ENCODE measurements around the gene INKA2.

INKA2 gene

DNA sequence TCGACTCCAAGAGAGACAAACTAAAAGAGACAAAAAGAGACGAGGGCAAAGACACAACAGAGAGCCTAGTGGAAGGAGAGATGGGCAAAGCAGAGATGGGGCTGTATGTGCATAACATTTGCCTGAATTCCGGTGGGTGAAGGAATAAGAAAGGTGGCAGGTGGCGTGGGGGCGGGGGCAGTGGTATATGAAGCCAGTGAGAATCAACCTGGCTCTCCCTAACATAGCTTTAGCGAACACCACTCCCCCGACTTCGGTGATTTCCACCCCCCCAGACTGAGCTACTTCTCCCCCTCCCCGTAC, 1.1 kb downstream of the INKA2 start:
- Histone ChIP-seq H3K4me1 (ENCODE audit: insufficient read depth, low read length) (peaks cover 27% of the 10 kb centered on the region), H3K4me3 (ENCODE audit: low read length) (peak overlapping the region; percentile 74), H3K9ac (ENCODE audit: low read depth, low read length) (peak overlapping the region; percentile 64; the same call in 1 of the 2 replicates), H3K36me3 (ENCODE audit: insufficient read depth, low read length) (no peaks in the 10 kb centered on the region), H3K9me3 (ENCODE audit: insufficient read depth, low read depth, low read length) (no peaks in the 10 kb centered on the region), H3K27me3 (ENCODE audit: insufficient read depth, low read length) (peaks cover 17% of the 10 kb centered on the region), H3K27ac (ENCODE audit: low read depth, low read length) (no peak overlapping the region; the same call in 1 of the 2 replicates)
- WGBS, result 4% methylated on average over 9 of the region's 9 CpGs

DNA sequence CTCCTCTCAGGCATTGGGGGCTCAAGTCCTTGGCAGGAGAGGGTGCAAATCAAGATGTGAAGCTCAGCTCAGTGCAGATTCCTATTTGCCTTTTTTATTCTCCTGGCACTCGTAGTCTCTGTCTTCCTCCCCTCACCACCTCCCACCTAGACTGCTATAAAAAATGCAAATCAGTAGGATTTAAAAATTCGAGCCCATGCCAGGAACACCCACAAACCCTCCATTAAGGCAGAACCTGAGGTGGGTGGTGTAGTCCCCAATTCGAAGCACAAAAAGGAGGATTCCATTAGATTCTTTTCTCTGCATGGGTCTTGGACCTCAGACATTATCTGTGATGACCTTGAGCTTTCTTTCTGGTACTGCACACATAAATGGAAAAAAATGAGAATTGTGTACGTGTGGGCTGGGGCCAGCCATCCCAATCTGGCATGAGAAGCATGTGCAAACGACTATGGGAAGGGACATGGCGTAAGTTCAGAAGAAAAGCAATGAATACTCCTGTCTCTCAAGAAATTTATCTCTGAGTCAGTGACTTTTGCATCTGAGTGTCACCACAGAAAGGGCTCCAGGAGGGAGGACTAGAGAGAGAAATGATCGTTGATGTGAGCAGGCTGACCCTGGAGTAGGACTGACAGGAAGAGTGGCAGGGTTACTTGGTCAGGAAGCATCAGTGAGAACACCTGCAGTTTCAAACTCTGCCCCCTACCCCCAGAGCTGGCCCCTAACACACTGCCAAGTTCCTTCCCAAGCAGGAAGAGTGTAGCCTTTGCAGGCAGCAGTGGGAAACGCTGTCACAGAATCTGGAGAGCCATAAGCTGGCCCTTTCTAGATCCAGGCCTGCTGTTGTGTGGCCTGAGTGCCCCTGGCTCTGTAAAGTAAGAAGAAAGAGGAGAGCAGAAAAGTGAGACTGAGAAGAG, 1.7 kb downstream of the INKA2 start:
- no peak overlapping the region for H3K9ac ChIP-seq (ENCODE audit: low read depth, low read length)
- no peak overlapping the region for H3K27ac ChIP-seq (ENCODE audit: low read depth, low read length)
- H3K4me1 ChIP-seq (ENCODE audit: insufficient read depth, low read length), result peaks cover 27% of the 10 kb centered on the region
- no peaks in the 10 kb centered on the region for H3K9me3 ChIP-seq (ENCODE audit: insufficient read depth, low read depth, low read length)
- H3K36me3 ChIP-seq (ENCODE audit: insufficient read depth, low read length), result no peaks in the 10 kb centered on the region
- peak overlapping the region; percentile 74 for H3K4me3 ChIP-seq (ENCODE audit: low read length)
- peaks cover 17% of the 10 kb centered on the region for H3K27me3 ChIP-seq (ENCODE audit: insufficient read depth, low read length)
- 47% methylated on average over 8 of the region's 8 CpGs for WGBS

DNA sequence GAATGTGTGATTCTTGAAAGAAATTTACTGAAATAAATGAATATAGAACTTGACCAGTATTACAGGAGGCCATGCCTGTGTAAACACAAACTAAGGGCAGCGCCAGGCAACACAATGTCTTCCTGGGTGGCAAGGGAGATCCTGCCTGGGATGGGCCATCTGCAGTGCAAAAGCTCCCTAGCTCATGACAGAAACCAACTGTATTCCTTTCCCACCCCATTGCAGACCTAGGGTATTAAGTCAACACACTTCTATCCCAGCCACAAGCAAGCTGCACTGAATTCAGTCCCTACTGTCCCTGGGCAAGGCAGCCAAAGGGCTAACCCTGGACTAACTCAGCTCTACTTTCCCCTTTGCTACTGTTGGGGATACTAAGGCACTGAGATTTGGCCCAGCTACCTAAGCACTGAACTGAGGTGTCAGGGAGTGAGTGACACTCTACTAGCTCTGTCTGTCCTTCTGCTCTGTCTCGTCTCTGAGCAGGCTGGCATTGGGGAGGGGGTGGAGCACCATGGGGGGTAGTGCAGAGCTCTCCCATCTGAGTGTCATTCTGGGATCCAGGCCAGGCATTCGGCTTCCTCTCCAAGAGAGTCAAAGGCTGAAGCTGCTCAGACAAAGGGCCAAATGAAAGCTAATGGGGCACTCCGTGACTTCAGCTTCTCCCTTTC, 2.5 kb downstream of the INKA2 start:
- Histone ChIP-seq H3K27ac (ENCODE audit: low read depth, low read length) (no peak overlapping the region; the same call in 1 of the 2 replicates), H3K9me3 (ENCODE audit: insufficient read depth, low read depth, low read length) (no peaks in the 10 kb centered on the region), H3K9ac (ENCODE audit: low read depth, low read length) (no peak overlapping the region), H3K4me3 (ENCODE audit: low read length) (peak overlapping the region; percentile 74), H3K36me3 (ENCODE audit: insufficient read depth, low read length) (no peaks in the 10 kb centered on the region), H3K4me1 (ENCODE audit: insufficient read depth, low read length) (peaks cover 27% of the 10 kb centered on the region), H3K27me3 (ENCODE audit: insufficient read depth, low read length) (peaks cover 13% of the 10 kb centered on the region)
- WGBS, result 57% methylated on average over 4 of the region's 4 CpGs

DNA sequence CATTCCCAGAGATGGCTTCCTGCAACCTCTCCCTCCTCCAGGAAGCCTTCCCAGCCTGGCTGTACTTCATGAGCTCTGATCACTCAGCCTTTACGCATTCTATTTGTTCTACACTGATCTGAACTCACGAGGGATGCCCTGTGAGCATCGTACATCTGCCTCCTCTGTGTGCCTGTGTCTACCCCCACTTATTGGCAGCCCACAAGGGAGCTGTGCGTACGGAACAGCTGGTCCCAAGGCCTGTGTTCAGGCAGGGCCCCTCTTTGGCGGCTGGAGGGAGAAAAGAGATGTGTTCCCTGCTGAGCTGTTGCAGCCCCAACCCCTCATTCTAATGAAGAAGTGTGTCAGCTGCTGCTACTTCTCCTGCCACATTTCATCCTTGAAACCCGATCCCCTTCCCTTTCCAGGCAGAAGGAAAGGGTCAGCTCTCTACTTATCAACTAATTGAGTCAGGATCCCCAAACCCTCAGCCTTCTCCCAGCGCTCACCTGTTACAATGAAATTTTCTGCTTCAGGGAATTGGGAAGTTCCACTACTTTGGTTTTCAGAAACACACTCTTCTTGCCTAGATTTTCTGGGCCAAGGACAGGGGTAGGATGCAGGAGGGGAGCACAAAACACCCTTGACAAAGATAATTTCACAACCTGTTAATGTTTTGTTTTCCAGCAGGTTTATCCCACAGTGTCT, 3.2 kb downstream of the INKA2 start:
- no peaks in the 10 kb centered on the region for H3K9me3 ChIP-seq (ENCODE audit: insufficient read depth, low read depth, low read length)
- peak overlapping the region; percentile 38; the same call in 1 of the 2 replicates for H3K27ac ChIP-seq (ENCODE audit: low read depth, low read length)
- peaks cover 7% of the 10 kb centered on the region for H3K27me3 ChIP-seq (ENCODE audit: insufficient read depth, low read length)
- no peaks in the 10 kb centered on the region for H3K36me3 ChIP-seq (ENCODE audit: insufficient read depth, low read length)
- H3K9ac ChIP-seq (ENCODE audit: low read depth, low read length), result no peak overlapping the region
- H3K4me1 ChIP-seq (ENCODE audit: insufficient read depth, low read length), result peaks cover 27% of the 10 kb centered on the region
- H3K4me3 ChIP-seq (ENCODE audit: low read length), result peak overlapping the region; percentile 31
- 26% methylated on average over 8 of the region's 8 CpGs for WGBS

DNA sequence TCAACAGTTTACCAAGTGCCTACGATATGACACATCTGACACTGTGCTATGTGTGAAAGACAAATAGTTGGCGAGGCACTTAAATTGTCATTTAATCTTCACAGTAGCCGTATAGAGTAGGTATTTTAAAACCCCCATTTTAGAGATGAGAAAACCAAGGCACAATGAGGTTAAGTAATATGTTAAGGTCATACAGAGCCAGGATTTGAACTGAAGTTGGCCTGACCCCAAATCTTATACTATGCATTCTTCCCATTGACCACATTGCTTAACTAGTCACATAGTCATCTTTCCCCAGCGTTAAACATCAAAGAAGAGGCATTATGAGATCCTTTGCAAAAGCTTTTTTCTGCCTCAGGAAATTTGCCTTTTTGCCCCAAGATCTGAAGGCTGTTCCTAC, 3.9 kb downstream of the INKA2 start:
- Histone ChIP-seq H3K4me1 (ENCODE audit: insufficient read depth, low read length) (peaks cover 28% of the 10 kb centered on the region), H3K9ac (ENCODE audit: low read depth, low read length) (no peak overlapping the region), H3K4me3 (ENCODE audit: low read length) (no peak overlapping the region)

DNA sequence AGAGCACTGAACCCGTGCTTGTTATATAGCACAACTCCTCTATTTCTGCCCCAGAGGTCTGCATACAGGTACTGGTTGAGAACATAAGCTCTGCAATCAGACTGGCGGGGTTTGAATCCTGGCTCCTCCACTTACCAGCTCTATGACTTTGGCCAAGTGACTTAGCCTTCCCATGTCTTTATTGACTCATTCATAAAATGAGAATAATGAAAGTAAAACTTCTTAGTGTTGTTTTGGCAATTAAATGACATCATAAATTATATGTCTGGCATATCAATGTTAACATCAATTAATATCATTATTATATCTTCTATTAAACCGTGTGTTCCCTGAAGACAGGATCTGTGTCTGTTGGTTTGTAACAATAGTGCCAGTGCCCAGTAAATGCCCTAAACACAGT, 4.3 kb downstream of the INKA2 start:
- Histone ChIP-seq H3K27ac (ENCODE audit: low read depth, low read length) (no peak overlapping the region), H3K36me3 (ENCODE audit: insufficient read depth, low read length) (no peaks in the 10 kb centered on the region), H3K4me1 (ENCODE audit: insufficient read depth, low read length) (peaks cover 33% of the 10 kb centered on the region), H3K27me3 (ENCODE audit: insufficient read depth, low read length) (peaks cover 5% of the 10 kb centered on the region; the same call in 1 of the 2 replicates), H3K4me3 (ENCODE audit: low read length) (no peak overlapping the region), H3K9me3 (ENCODE audit: insufficient read depth, low read depth, low read length) (no peaks in the 10 kb centered on the region), H3K9ac (ENCODE audit: low read depth, low read length) (no peak overlapping the region)
- WGBS, result 88% methylated on average over 2 of the region's 3 CpGs

More for the DNA sequence above, 3.9 kb downstream of the INKA2 start:
- H3K27ac ChIP-seq (ENCODE audit: low read depth, low read length), result no peak overlapping the region
- H3K27me3 ChIP-seq (ENCODE audit: insufficient read depth, low read length), result peaks cover 5% of the 10 kb centered on the region; the same call in 1 of the 2 replicates
- H3K36me3 ChIP-seq (ENCODE audit: insufficient read depth, low read length), result no peaks in the 10 kb centered on the region
- WGBS, result 96% methylated on average over 4 of the region's 4 CpGs
- H3K9me3 ChIP-seq (ENCODE audit: insufficient read depth, low read depth, low read length), result no peaks in the 10 kb centered on the region

DNA sequence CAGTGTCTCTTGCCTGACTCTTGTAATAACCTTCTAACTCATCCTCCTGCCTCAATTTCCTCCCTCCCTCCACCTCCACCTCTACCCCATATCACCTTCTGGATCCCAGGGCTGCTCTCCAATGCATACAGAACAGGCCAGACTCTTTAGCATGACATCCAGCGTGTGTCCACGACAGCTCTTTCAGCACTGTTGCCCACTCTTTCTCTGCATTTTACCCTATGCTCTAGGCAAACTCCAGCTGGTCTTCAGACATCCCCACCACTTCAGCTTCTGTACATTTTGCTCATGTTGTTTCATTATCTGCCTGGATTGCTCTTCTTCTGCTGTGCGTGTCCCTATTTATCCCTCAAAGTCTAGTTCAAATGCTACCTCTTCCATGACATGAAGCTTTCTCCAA, 4.8 kb downstream of the INKA2 start:
- H3K4me1 ChIP-seq (ENCODE audit: insufficient read depth, low read length), result peaks cover 37% of the 10 kb centered on the region
- H3K9me3 ChIP-seq (ENCODE audit: insufficient read depth, low read depth, low read length), result no peaks in the 10 kb centered on the region
- H3K4me3 ChIP-seq (ENCODE audit: low read length), result no peak overlapping the region
- H3K36me3 ChIP-seq (ENCODE audit: insufficient read depth, low read length), result no peaks in the 10 kb centered on the region
- 95% methylated on average over 3 of the region's 3 CpGs for WGBS
- no peak overlapping the region for H3K9ac ChIP-seq (ENCODE audit: low read depth, low read length)
- no peak overlapping the region for H3K27ac ChIP-seq (ENCODE audit: low read depth, low read length)
- peaks cover 5% of the 10 kb centered on the region; the same call in 1 of the 2 replicates for H3K27me3 ChIP-seq (ENCODE audit: insufficient read depth, low read length)

DNA sequence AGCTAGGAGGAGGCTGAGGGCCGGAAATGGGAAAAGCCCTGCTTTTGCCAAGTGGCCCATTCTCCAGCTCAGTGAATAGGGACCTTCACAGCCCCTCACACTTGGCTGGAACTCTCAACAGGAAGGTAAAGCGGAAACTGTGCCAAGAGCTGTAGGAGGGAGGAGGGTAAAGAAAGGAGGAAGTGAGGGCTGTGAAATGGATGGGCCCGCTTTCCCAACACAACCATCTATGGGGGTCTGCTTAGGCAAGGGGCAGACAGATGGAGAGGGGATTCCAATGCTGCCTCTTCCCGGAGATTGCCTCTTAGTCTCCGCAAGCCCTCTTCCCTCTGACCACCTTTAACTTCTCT, 5.2 kb downstream of the INKA2 start:
- Histone ChIP-seq H3K36me3 (ENCODE audit: insufficient read depth, low read length) (no peaks in the 10 kb centered on the region), H3K9me3 (ENCODE audit: insufficient read depth, low read depth, low read length) (no peaks in the 10 kb centered on the region), H3K27me3 (ENCODE audit: insufficient read depth, low read length) (peaks cover 5% of the 10 kb centered on the region; the same call in 1 of the 2 replicates), H3K4me1 (ENCODE audit: insufficient read depth, low read length) (peaks cover 39% of the 10 kb centered on the region), H3K4me3 (ENCODE audit: low read length) (no peak overlapping the region), H3K9ac (ENCODE audit: low read depth, low read length) (no peak overlapping the region), H3K27ac (ENCODE audit: low read depth, low read length) (no peak overlapping the region)
- 96% methylated on average over 5 of the region's 5 CpGs for WGBS

DNA sequence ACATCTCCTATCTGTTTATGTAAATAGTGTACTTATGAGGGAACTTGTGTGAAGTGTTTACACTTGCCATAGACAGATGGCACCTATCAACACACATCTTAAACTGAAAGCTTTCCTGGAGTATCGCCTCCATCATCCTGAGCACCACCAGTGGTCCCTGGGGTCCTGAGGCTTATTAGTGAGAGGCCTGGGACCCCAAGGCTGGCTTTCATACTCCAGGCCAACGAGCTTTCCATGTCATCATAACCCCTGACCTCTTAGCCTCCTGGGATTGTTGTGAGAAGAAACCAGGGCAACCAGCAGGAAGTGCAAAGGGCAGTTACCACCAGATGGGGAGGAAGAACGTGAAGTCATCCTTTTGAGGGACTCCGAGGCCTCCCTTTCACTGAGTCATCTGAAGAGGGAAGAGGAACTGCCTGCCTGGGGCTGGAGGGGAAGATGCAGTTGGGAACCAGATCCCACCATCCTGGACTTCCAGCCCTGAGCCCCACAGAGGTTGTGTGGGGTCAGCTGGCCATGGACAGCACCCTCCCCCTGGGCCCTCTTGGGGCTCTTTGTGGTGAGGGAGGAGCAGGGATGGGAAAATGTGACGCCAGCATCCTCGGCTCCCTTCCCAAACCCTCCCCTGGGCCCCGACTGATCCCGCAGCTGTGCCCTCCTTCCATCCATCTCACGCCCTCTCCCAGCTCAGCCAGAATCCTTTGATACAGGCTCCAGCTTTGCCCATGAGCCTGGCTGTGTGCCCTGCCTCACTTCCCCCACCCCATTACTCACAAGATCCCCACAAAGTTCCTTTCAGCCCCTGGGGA, 5.8 kb downstream of the INKA2 start:
- Histone ChIP-seq H3K4me3 (ENCODE audit: low read length) (no peak overlapping the region), H3K9me3 (ENCODE audit: insufficient read depth, low read depth, low read length) (no peaks in the 10 kb centered on the region), H3K9ac (ENCODE audit: low read depth, low read length) (no peak overlapping the region), H3K27ac (ENCODE audit: low read depth, low read length) (no peak overlapping the region), H3K27me3 (ENCODE audit: insufficient read depth, low read length) (peaks cover 5% of the 10 kb centered on the region; the same call in 1 of the 2 replicates), H3K4me1 (ENCODE audit: insufficient read depth, low read length) (peaks cover 39% of the 10 kb centered on the region), H3K36me3 (ENCODE audit: insufficient read depth, low read length) (no peaks in the 10 kb centered on the region)
- WGBS, result 89% methylated on average over 9 of the region's 9 CpGs

DNA sequence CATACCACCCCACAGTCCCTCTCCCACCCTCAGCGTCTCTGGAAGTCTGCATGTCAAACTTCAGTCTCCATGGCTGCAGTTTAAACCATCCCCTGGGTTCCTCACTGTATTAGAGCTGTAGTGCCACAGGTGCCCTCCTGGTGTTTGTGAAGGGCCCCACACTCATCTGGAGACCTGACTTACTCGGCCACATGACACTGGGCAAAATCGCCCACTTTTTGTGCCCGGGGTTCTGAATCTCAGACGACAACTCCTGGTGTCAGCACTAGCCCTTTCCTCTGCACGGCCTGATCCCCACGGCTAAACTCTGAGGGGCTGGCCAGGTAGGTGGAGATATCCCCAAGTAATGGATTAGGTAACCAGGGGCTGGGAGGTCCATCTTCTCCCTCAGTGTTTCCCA, 6.5 kb downstream of the INKA2 start:
- Histone ChIP-seq H3K9me3 (ENCODE audit: insufficient read depth, low read depth, low read length) (no peaks in the 10 kb centered on the region), H3K27me3 (ENCODE audit: insufficient read depth, low read length) (peaks cover 5% of the 10 kb centered on the region; the same call in 1 of the 2 replicates), H3K4me1 (ENCODE audit: insufficient read depth, low read length) (peaks cover 34% of the 10 kb centered on the region), H3K27ac (ENCODE audit: low read depth, low read length) (no peak overlapping the region), H3K4me3 (ENCODE audit: low read length) (no peak overlapping the region), H3K9ac (ENCODE audit: low read depth, low read length) (no peak overlapping the region), H3K36me3 (ENCODE audit: insufficient read depth, low read length) (no peaks in the 10 kb centered on the region)
- 95% methylated on average over 7 of the region's 7 CpGs for WGBS

All from HUES64 (cell line).